ENCODE data around the gene ZNHIT6. TPM values are rescaled to one million over a fixed set of nuclear protein-coding genes. Genes with fewer than 3 reads are reported as not detected.
A peak's percentile ranks its signal among the peaks of the same experiment; 100 is the strongest.

The ZNHIT6 gene
- total RNA-seq, 1 donor from 2014 or later = 12.9 TPM

DNA sequence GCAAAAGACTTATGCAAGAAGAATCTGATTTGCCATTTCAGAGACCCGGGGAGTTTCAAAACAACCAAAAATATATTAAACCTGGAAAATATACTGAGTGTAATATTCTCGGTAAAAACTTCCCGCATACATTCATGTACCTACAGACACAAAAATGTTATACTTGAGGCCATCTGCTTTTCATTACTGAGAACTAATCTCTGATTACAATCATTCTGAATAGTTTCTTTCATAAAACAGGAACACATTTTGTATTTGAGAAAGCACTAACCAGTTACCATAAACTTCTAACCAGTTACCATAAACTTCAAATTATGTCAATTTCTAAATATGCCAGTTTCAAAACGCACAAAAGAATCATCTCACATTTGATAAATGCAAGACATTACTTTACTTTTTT is 7.8 kb downstream of the ZNHIT6 start:
- TF ChIP-seq, protein P1, sequence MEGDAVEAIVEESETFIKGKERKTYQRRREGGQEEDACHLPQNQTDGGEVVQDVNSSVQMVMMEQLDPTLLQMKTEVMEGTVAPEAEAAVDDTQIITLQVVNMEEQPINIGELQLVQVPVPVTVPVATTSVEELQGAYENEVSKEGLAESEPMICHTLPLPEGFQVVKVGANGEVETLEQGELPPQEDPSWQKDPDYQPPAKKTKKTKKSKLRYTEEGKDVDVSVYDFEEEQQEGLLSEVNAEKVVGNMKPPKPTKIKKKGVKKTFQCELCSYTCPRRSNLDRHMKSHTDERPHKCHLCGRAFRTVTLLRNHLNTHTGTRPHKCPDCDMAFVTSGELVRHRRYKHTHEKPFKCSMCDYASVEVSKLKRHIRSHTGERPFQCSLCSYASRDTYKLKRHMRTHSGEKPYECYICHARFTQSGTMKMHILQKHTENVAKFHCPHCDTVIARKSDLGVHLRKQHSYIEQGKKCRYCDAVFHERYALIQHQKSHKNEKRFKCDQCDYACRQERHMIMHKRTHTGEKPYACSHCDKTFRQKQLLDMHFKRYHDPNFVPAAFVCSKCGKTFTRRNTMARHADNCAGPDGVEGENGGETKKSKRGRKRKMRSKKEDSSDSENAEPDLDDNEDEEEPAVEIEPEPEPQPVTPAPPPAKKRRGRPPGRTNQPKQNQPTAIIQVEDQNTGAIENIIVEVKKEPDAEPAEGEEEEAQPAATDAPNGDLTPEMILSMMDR (IDR thresholded peaks at IDR 0.05) = no peak
- no peak overlapping the region for H3K27ac ChIP-seq
- H3K4me1 ChIP-seq = no peaks in the 10 kb centered on the region
- DNase-seq = no peak
- H3K36me3 ChIP-seq = peaks cover 58% of the 10 kb centered on the region
- intact Hi-C loops (cut with DNase I) = no loop called here
- no peaks in the 10 kb centered on the region for H3K27me3 ChIP-seq
- H3K4me3 ChIP-seq = no peak overlapping the region
- H3K9me3 ChIP-seq = no peaks in the 10 kb centered on the region
- ATAC-seq = no peak

DNA sequence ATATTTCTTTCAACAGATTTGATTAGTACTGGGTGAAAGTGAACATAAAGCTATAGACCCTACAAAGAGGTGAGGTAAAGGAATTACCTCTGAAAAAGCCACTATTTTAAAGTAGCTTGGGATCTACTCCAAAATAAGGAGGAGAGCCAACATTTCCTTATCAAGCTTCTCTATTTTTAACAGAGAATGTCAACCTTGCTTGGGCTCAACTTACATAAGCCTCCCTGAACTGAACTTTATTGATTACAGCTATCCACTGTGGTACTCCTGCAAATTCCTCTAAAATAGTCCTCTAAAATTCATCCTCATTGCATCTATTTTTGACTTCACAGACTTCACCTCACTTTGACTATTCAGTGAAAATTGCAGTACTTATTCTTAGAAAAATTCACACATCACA is 10.3 kb downstream of the ZNHIT6 start:
- intact Hi-C loops (cut with DNase I) = no loop called here

DNA sequence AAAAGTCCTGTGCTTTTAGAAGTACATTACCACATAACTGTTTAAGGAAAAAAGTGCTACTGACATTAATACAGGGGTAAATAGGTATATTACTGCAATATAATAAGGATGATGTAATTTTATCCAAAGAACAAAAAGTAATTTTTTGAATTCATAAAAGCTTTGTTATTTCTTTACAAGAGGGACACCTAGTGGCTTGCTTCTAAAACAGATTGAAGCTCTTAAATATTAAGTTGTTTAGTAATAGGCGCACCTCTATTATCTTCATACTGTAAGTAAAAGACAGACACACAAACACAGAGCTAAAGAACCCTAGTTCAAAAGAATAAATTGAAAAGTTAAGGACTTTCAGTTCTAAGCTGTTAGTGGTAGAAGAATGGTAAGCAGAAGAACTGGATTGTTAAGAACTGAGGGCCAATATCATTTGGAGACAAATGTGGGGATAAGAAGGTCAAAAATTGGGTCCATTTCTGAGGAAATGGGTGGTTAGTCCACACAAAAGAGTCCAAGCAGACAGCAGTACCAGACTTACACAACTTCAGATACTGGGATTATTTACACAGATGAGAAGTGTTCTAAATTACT is 15.4 kb downstream of the ZNHIT6 start:
- Histone ChIP-seq H3K27me3 (no peaks in the 10 kb centered on the region), H3K36me3 (peaks cover 6% of the 10 kb centered on the region), H3K4me1 (no peaks in the 10 kb centered on the region), H3K9me3 (no peaks in the 10 kb centered on the region), H3K4me3 (no peak overlapping the region), H3K27ac (no peak overlapping the region)
- TF ChIP-seq, protein P1 (IDR thresholded peaks at IDR 0.05) = peak; percentile 57
- intact Hi-C loops (cut with DNase I) = loop anchor here (5.0 kb wide), 1 partner anchor 386 kb away; no protein-coding TSS in a partner anchor
- DNase-seq (no peak), ATAC-seq (peak; percentile 32)

More for the DNA sequence above, 10.3 kb downstream of the ZNHIT6 start:
- H3K4me1 ChIP-seq = no peaks in the 10 kb centered on the region
- no peak overlapping the region for H3K27ac ChIP-seq
- no peaks in the 10 kb centered on the region for H3K27me3 ChIP-seq
- no peaks in the 10 kb centered on the region for H3K9me3 ChIP-seq
- peaks cover 37% of the 10 kb centered on the region for H3K36me3 ChIP-seq
- ATAC-seq = no peak
- TF ChIP-seq, protein P1 (IDR thresholded peaks at IDR 0.05) = no peak
- no peak overlapping the region for H3K4me3 ChIP-seq
- DNase-seq = no peak

DNA sequence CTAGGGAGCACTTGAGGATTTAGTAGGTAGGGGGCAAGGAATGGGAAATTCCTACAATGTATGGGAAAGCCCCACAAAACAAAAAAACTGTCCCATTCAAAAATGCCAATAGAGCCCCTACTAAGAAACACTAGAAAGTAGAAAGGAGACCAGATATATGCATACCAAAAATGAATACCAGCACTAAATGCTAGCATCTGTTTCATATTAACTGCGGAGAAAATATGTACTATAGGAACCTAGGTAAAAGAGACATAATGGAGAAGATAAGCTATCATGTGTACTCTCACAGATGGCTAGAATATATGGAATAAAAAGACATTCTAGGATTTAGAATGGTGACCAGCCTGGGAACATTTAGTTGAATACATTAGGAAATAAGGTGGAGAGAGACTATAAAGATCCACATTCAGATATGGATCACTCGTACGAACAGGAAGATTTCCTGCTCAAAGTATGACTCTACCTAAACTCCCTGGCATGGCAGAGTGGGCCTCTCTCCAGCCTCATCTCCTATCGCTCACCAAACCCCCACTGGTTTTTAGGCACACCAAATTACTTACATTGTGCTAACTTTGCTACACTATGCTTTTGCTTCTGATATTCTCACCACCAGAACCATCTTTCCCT is 18.3 kb downstream of the ZNHIT6 start:
- intact Hi-C loops (cut with DNase I) = loop anchor here (5.0 kb wide), 1 partner anchor 383 kb away; no protein-coding TSS in a partner anchor
- Histone ChIP-seq H3K27ac (no peak overlapping the region), H3K4me3 (no peak overlapping the region), H3K27me3 (no peaks in the 10 kb centered on the region), H3K36me3 (peaks cover 6% of the 10 kb centered on the region), H3K9me3 (no peaks in the 10 kb centered on the region), H3K4me1 (no peaks in the 10 kb centered on the region)
- TF ChIP-seq, protein P1 (IDR thresholded peaks at IDR 0.05) = no peak
- no peak for DNase-seq
- ATAC-seq = no peak

DNA sequence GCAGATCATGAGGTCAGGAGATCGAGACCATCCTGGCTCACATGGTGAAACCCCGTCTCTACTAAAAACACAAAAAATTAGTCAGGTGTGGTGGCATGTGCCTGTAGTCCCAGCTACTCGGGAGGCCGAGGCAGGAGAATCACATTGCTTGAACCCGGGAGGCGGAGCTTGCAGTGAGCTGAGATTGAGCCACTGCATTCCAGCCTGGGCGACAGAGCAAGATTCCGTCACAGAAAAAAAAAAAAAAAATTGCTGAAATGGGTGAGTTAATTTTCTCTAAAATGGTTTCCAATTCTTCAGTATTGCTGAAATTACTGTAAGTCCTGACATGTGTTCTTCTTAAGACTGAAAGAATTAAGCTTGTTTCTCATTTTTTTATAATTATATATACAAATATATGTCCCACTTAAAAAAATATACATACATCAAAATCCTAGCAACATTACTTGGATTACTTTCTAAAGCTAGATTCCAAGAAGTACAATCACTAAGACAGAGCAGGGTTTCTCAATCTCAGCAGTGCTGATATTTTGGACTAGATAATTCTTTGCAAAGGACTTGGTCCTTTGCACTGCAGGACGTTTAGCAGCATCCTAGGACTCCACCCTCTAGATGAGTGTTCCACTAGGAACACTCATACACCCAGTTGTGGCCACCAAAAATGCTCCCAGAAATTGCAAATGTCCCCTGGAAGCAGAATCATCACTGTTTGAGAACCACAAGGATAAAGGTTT is 24.8 kb downstream of the ZNHIT6 start:
- DNase-seq (no peak), ATAC-seq (no peak)
- Histone ChIP-seq H3K27me3 (no peaks in the 10 kb centered on the region), H3K4me1 (no peaks in the 10 kb centered on the region), H3K36me3 (peaks cover 8% of the 10 kb centered on the region), H3K9me3 (no peaks in the 10 kb centered on the region), H3K4me3 (no peak overlapping the region), H3K27ac (no peak overlapping the region)
- TF ChIP-seq, protein P1 (IDR thresholded peaks at IDR 0.05) = no peak
- intact Hi-C loops (cut with DNase I) = no loop called here

Measured in upper lobe of right lung (tissue), 1 donor.